ENCODE results near the gene UNC13A.

- TF ChIP-seq MAFK (IDR thresholded peaks at IDR 0.05; ENCODE audit: low read depth, low read length), result no peak
- TF ChIP-seq, protein P1, sequence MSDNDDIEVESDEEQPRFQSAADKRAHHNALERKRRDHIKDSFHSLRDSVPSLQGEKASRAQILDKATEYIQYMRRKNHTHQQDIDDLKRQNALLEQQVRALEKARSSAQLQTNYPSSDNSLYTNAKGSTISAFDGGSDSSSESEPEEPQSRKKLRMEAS (IDR thresholded peaks at IDR 0.05), result no peak
- TF ChIP-seq CTCF (IDR thresholded peaks at IDR 0.05; ENCODE audit: control extremely low read depth in 1 of 3, insufficient read depth in 1 of 3, low read depth in 1 of 3, low read length in 3 of 3), result no peak
Observed at GRCh38 chr19:17616961-17617806, 71.0 kb downstream of the UNC13A start.
